Measurements from ENCODE around the gene DOC2A. TPM values are rescaled to one million over a fixed set of nuclear protein-coding genes. Genes with fewer than 3 reads are reported as not detected.
"Not testable (repeated sequence)": the region's sequence is repeated elsewhere in the genome, so short reads cannot be mapped to it uniquely, and the experiment has no call there.

The DOC2A gene
- total RNA-seq, 1 donor from 2014 or later: 2.0 TPM

GRCh38 chr16:29971304-29971703 lies 39.5 kb downstream of the DOC2A start:
- DNase-seq: no peak

- DNase-seq: no peak
These were observed 42.6 kb downstream of the DOC2A start for GRCh38 chr16:29968205-29968604.

GRCh38 chr16:29963021-29963743 lies 47.6 kb downstream of the DOC2A start:
- DNase-seq: no peak

GRCh38 chr16:29962344-29962994 lies 48.4 kb downstream of the DOC2A start:
- DNase-seq: peak; percentile 62

GRCh38 chr16:29961479-29962343 lies 49.1 kb downstream of the DOC2A start, which contains the start of gene TMEM219:
TSS of gene TMEM219 (plus strand) at chr16:29962079. CDS start at chr16:29963144, 1,065 bp downstream.
- peak; percentile 91 for DNase-seq

- no peak for DNase-seq
These were observed 49.7 kb downstream of the DOC2A start for GRCh38 chr16:29961127-29961478.

- DNase-seq: not testable (repeated sequence)
These were observed 51.0 kb downstream of the DOC2A start for GRCh38 chr16:29959821-29960220.

- DNase-seq: no peak
These were observed 51.5 kb downstream of the DOC2A start for GRCh38 chr16:29959293-29959692.

- DNase-seq: no peak
These were observed 52.1 kb downstream of the DOC2A start for GRCh38 chr16:29958756-29959155.

Other genes starting within 250 kb of the DOC2A start
- not detected in 2 replicates for gene ZG16, start 232.8 kb downstream of the DOC2A start, total RNA-seq
- 26.7 and 76.9 TPM in 2 replicates for gene KIF22, start 220.3 kb downstream of the DOC2A start, total RNA-seq
- 130 and 265 TPM in 2 replicates for gene MAZ, start 204.5 kb downstream of the DOC2A start, total RNA-seq
- 0.68 TPM in 1 of 2 replicates, not detected in the other for gene PRRT2, start 198.8 kb downstream of the DOC2A start, total RNA-seq
- 23.5 and 30.1 TPM in 2 replicates for gene PAGR1, start 194.9 kb downstream of the DOC2A start, total RNA-seq
- 222 and 262 TPM in 2 replicates for gene MVP, start 190.6 kb downstream of the DOC2A start, total RNA-seq
- gene CDIPT, start 147.8 kb downstream of the DOC2A start, total RNA-seq: 107 and 117 TPM in 2 replicates
- 0.68 and 2.2 TPM in 2 replicates for gene SEZ6L2, start 111.5 kb downstream of the DOC2A start, total RNA-seq
- 0.47 TPM in 1 of 2 replicates, not detected in the other for gene ASPHD1, start 110.5 kb downstream of the DOC2A start, total RNA-seq
- gene KCTD13, start 84.8 kb downstream of the DOC2A start, total RNA-seq: 7.7 and 15.7 TPM in 2 replicates
- gene TMEM219, start 48.9 kb downstream of the DOC2A start, total RNA-seq: 61.6 and 125 TPM in 2 replicates
- gene TAOK2, start 37.2 kb downstream of the DOC2A start, total RNA-seq: 159 and 160 TPM in 2 replicates
- 6.3 and 9.3 TPM in 2 replicates for gene HIRIP3, start 15.4 kb downstream of the DOC2A start, total RNA-seq
- 21.4 and 22.3 TPM in 2 replicates for gene INO80E, start 14.8 kb downstream of the DOC2A start, total RNA-seq
- gene C16orf92, start 12.2 kb upstream of the DOC2A start, total RNA-seq: not detected in 2 replicates
- 0.47 TPM in 1 of 2 replicates, not detected in the other for gene TLCD3B, start 20.2 kb upstream of the DOC2A start, total RNA-seq
- gene ALDOA, start 54.7 kb upstream of the DOC2A start, total RNA-seq: 286 and 586 TPM in 2 replicates
- gene PPP4C, start 65.0 kb upstream of the DOC2A start, total RNA-seq: 220 and 256 TPM in 2 replicates
- 0.17 and 0.23 TPM in 2 replicates for gene TBX6, start 80.9 kb upstream of the DOC2A start, total RNA-seq
- gene YPEL3, start 85.2 kb upstream of the DOC2A start, total RNA-seq: 25.0 and 28.2 TPM in 2 replicates
- gene GDPD3, start 102.5 kb upstream of the DOC2A start, total RNA-seq: 1.1 and 2.2 TPM in 2 replicates
- 38.7 and 60.6 TPM in 2 replicates for gene MAPK3, start 112.2 kb upstream of the DOC2A start, total RNA-seq
- 1.9 and 4.7 TPM in 2 replicates for gene CORO1A, start 172.6 kb upstream of the DOC2A start, total RNA-seq
- gene BOLA2B, start 182.6 kb upstream of the DOC2A start, total RNA-seq: 57.5 and 245 TPM in 2 replicates
- gene SLX1A, start 182.8 kb upstream of the DOC2A start, total RNA-seq: 44.0 and 72.8 TPM in 2 replicates
- 2.6 and 7.1 TPM in 2 replicates for gene SULT1A3, start 188.2 kb upstream of the DOC2A start, total RNA-seq
- gene NPIPB13, start 237.5 kb upstream of the DOC2A start, total RNA-seq: 1.1 and 4.3 TPM in 2 replicates